SW480 (cell line): Measurements from ENCODE around the gene CST7.
"Not testable (repeated sequence)": the region's sequence is repeated elsewhere in the genome, so short reads cannot be mapped to it uniquely, and the experiment has no call there.

Experiments used
- DNase-seq: peaks from one replicate; pipeline ENCODE4 v3.0.0-alpha.2; 2016; ENCODE audit warnings: low spot score

CST7 gene

GRCh38 chr20:24929867-24930723 lies 19.0 kb upstream of the CST7 start:
- not testable (repeated sequence) for DNase-seq

DNA sequence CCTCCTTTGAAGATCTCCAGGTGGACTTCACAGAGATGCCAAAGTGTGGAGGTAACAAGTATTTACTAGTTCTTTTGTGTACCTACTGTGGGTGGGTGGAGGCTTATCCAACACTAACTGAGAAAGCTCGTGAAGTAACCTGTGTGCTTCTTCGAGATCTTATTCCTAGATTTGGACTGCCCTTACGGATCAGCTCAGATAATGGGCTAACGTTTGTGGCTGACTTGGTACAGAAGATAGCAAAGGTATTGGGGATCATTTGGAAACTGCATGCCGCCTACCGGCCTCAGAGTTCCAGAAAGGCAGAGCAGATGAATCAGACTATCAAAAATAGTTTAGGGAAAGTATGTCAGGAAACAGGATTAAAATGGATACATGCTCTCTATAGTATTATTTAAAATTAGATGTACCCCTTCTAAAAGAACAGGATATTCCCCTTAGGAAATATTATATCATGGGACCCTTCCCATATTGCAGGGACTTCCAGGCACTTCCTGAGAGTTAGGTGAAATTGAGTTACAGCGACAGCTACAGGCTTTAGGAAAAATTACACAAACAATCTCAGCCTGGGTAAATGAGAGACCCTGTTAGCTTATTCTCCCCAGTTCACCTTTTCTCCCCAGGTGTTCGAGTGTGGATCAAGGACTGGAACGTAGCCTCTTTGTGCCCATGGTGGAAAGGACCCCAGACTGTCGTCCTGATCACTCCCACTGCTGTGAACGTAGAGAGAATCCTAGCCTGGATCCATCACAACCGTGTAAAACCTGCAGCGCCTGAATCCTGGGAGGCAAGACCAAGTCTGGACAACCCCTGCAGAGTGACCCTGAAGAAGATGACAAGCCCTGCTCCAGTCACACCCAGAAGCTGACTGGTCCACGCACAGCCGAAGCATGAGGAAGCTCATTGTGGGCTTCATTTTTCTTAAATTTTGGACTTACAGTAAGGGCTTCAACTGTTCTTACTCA lies 18.1 kb upstream of the CST7 start:
- DNase-seq = not testable (repeated sequence)

GRCh38 chr20:24931893-24932292 lies 17.2 kb upstream of the CST7 start:
- DNase-seq = not testable (repeated sequence)

DNA sequence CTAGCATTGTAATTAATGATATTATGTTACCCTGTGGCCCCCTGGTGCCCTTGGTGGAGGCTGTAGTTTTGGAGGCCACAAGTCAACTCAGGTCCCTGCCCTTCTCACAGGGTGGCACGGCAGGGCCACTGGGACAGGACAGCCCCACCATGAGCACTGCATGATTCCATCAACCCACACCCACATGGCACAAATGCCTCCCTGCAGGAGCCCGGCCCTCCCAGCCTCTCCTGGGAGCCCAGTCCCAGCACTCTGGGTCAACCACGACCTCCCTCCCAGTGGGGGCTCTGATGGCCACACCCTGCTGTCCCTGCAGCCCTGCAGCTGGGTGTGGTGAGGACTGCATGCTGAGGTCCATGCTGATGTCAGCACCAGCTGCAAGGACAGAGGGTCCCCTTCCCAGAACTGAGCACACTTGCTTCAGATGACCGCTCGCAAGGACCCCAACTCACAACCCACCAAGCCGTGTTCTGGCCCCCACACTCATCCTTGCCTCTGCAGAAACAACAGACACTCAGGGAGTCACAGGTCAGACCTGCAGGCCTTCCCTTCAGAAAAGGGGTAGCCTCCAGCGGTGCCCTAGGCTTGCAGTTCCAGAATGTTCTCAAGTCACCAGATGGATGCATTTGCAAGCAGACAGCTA lies 15.7 kb upstream of the CST7 start:
- DNase-seq = no peak

- DNase-seq = no peak
Measured at GRCh38 chr20:24934101-24934661, 14.9 kb upstream of the CST7 start.

DNA sequence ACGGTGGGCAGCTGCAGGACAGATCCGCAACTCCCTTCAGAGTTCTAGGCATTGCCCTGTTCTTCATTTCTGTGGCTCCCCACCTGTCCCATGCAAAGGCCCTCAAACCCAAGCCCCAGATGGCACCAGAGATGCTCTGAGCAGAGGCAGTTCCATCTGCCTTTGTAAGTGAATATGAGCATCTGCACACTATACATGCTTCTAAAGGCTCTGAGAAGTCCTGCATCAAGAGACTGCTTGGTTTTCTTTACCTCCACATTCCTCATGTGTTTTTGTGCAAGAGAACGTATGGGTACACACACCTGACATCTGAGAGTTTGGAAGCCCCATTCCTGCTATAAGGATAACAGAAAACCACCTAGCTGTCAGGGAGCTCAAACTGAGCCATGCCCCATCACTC lies 14.4 kb upstream of the CST7 start:
- DNase-seq = no peak

- DNase-seq = no peak
Measured at GRCh38 chr20:24935140-24935539, 13.9 kb upstream of the CST7 start.

GRCh38 chr20:24935766-24936525 lies 13.1 kb upstream of the CST7 start:
- DNase-seq = peak; percentile 65

GRCh38 chr20:24936526-24937407 lies 12.3 kb upstream of the CST7 start:
- no peak for DNase-seq

DNA sequence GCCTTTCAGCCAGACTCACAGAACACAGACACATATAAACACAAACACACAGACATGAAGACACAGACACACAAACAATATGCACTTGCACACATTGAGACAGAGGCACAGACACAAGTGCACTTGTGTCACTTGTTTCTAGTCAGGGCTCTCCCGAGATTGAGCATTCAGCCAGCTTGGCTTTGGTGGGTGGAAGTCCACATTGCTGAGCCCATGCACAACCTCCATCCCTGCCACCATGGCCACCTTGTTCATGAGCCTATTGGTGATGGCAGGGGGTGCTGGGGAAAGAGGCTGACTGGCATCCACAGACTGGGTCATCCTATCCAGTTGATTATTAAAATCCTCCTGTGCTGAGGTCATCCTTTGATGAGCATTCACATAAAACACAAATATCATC lies 11.5 kb upstream of the CST7 start:
- no peak for DNase-seq

DNA sequence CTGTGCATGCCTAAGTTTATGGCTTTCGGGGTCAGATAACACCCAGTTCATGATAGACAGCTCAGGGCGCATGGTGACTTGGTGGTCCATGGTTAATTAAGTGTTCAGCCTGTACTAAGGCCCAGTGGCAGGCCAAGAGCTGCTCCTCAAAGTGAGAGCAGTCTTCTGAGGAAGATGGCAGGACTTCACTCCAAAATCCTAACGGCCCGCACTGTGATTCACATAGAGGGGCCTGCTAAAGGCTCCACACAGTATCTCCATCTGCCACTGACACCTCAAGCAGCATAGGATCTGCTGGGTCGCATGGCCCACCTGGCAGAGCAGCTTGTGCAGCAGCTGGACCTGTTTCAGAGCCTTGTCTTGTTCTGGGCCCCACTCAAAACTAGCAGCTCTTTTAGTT lies 10.6 kb upstream of the CST7 start:
- no peak for DNase-seq

DNA sequence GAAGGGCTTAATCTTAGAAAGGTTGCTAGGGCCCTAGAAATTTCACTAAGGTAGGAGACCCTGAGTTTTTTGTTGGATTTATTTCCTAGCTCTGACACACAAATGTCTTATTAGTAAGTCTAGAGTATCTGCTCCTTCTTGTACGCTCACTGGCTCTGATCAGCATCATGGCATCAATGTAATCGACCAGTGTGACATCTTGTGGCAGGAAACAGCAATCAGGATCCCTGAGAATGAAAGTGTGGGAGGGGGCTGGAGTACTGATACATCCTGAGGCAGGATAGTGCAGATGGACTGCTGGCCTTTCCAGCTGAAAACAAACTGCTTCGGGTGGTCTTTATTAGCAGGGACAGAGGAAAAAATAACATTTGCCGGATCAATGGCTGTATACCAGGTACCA lies 10.0 kb upstream of the CST7 start:
- no peak for DNase-seq

DNA sequence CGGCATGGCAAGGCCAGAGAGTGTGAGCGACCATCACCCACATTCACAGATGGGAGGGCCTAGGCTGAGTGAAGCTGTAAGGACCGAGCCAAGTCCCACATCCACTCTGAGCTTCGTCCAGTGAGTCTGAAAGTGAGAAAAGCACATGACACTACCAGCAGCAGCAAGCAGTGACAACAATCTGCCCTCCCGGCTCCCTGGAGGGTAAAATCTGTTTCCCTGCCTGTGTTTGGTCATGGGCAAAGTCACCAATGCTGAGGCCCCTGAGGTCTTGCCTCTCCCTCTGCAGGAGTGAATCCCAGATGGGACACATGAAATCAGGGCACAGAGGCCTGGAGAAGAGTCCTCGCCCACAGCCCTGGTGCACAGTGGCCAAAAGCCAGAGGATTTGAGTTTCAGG lies 6.4 kb upstream of the CST7 start:
- no peak for DNase-seq

DNA sequence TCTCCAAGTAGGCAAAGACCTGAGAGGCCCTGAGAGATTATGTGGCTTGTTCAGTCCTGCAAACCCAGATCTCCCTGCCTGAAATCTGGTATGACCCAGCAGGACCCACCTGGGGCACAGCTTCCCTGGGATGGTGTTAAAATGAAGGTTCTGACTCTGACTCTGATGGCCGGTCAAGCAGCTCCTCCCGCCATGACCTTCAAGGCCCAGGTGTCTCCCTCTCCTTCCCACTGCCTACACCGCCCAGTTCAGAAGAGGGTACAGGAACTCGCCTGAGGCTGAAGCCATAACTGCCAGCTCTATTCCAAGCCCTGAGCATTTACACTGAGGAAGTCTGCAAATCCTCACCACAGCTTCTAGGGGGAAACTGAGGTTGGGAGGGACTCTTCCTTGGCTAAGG lies 5.9 kb upstream of the CST7 start:
- DNase-seq = no peak

DNA sequence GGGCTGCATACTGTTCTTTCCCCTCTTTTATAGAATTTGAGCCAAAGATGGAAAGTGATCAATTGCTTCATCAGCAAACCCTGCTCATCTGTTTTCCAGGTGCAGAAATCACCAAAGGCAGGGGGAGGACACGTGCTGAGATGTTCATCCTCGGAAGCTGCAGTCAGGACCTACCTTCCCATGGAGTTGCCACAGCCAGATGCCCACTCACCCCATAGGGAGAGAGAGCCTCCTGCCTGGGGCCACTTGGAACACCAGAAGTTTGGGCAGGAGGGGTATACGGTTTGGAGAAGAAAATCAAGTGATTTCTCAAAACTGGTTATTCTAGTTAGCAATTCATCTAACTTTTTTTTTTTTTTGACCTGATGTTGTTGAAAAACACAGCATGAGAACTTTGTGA lies 5.3 kb upstream of the CST7 start:
- DNase-seq = no peak

GRCh38 chr20:24946376-24946775 lies 2.7 kb upstream of the CST7 start:
- DNase-seq = not testable (repeated sequence)

DNA sequence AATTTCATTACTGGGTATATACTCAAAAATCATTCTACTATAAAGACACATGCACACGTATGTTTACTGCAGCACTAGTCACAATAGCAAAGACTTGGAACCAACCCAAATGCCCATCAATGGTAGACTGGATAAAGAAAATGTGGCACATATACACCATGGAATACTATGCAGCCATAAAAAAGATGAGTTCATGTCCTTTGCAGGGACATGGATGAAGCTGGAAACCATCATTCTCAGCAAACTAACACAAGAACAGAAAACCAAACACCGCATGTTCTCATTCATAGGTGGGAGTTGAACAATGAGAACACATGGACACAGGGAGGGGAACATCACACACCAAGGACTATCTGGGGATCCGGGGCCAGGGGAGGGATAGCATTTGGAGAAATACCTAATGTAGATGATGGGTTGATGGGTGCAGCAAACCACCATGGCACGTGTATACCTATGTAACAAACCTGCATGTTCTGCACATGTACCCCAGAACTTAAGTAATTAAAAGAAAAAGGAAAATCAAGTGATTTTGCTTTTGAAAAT lies 602 bp upstream of the CST7 start:
- not testable (repeated sequence) for DNase-seq

GRCh38 chr20:24949756-24950127 lies 673 bp downstream of the CST7 start:
- DNase-seq = peak; percentile 83

GRCh38 chr20:24950128-24950835 lies 1.2 kb downstream of the CST7 start:
- DNase-seq = no peak
